GM21423 (cell line): ENCODE data around the gene NUP210L.

Experiments
- ATAC-seq: cut with Tn5 transposase; IDR thresholded peaks from one replicate; pipeline ENCODE4 v1.9.1; 2021; ENCODE audit warnings: mild to moderate bottlenecking, moderate library complexity; ENCODE audit not compliant: unreplicated experiment

The NUP210L gene

DNA sequence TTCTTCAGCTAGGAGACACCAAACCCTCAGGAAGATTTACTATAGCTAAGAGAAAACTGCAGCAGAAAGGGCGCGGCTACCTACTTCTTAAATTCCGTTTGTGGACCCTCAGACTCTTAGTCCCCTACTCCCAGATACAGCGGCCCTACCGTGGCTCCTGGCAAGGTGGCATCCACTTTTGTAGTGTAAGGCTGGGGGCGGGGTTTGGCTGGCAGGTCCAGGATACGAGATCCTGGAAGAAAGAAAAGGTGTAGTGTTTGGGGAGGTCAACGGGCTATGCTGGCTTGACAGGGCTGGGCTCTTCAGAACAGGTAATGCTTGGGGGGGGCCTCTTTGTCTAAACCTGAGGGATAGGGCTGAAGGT lies 186.9 kb downstream of the NUP210L start:
- no peak for ATAC-seq

DNA sequence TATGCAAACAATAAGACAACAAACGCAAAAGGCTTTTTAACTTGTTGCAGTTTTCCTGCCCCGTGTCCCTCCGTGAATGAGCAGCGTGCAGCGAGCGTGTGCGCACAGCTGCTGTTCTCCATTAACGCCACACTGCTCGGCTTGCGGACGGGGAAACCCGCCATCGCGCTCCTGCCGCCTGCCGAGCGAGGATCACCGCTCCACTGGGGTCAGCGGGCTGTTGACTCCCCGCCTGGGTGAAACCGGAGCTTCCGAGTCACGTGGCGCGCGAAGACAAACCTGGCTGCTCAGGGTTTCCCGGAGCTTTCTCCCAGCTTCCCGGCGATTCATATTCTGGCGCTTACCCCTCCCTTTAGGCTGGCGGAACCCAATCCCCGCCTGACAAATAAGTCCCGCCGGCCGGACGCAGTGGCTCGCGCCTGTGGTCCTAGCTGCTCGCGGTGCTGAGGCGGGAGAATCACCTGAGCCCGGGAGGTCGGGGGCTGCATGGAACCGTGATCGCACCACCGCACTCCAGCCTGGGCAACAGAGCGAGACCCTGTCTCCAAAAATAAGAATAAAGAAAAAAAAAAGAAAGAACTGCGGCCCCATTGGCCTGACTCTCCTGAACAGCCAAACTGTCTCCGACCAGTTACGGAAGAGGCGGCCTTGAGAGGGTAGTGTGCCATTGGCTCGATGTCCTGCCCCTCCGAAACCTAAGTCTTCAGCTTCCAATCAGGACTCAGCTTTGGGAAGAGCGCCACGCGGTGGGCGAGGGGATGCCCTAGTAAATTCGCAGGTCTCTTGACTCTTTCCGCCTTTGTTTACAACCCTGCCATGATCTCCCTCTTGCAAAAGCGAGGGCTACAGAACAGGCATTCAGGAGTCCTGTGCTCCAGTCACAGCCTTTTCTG lies 187.5 kb downstream of the NUP210L start, which contains the start of gene CREB3L4:
TSS of gene CREB3L4 (plus strand) at position 796 of the 893 bp plus-strand sequence. CDS start 624 bp downstream, outside the sequence.
- ATAC-seq, result peak; percentile 73

DNA sequence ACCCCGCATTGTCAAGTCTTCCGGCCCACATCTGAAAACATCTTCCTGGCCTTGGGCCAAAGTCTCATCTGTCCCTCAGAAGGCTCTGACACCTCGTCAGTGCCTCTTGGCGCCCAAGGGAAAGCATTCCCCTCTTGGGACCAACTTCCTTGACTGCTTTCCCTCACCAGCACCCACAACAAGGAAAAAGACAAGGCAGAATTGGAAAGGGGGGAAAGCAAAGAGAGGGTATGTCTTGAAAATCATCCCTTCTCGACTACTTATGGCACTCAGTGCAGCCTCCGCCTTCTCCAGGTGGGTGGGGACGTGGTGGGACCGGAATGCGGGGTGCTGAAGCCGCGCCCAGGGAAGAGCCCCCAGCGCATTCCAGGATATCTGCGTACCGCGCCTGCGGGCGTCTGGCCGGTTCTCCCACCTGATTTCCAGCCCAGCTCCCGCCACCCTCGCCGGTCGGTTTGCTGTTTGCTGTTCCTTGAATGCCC lies 191.0 kb downstream of the NUP210L start:
- no peak for ATAC-seq

DNA sequence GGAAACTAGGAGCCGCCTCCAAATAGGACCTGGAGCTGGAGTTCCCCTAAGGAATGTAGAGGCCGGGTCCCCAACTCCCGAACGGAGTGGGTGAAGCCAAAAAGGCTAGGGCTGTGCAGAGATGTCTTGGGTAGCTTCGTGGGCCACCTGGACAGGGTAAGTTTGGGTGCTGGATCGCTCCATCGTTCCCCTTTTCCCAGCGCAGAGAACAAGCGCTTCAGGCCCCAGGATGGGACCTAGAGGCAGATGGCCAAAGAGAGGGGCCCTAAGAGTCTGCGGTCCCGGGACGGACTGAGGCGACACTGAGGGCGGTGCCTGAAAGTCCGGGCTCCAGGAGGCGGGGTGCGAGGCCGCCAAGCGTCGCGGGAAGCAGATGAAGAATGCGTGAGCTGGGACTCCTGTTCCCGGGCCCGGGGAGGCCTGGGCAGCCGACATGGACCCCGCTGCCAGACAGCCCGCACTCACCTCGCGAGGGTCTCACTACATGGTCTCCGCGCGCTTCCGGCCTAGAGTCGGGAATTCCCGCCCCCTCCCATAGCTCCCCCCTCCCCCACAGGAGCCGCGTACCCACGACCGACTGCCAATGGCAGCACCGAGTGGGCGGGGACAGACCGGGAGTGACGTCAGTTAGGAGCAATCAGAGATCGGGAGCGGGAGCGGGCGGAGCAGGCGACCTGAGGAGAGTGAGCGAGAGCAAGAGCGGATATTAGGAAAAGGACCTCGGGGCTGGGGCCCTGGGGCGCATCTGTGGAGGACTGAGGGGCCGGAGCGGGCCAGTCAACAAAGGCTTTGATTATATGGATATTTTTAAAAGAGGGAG lies 191.6 kb downstream of the NUP210L start, which contains the start of gene SLC39A1:
TSS of gene SLC39A1 (minus strand) at position 508 of the 820 bp plus-strand sequence. CDS start 822 bp downstream, outside the sequence.
- ATAC-seq, result peak; percentile 33

DNA sequence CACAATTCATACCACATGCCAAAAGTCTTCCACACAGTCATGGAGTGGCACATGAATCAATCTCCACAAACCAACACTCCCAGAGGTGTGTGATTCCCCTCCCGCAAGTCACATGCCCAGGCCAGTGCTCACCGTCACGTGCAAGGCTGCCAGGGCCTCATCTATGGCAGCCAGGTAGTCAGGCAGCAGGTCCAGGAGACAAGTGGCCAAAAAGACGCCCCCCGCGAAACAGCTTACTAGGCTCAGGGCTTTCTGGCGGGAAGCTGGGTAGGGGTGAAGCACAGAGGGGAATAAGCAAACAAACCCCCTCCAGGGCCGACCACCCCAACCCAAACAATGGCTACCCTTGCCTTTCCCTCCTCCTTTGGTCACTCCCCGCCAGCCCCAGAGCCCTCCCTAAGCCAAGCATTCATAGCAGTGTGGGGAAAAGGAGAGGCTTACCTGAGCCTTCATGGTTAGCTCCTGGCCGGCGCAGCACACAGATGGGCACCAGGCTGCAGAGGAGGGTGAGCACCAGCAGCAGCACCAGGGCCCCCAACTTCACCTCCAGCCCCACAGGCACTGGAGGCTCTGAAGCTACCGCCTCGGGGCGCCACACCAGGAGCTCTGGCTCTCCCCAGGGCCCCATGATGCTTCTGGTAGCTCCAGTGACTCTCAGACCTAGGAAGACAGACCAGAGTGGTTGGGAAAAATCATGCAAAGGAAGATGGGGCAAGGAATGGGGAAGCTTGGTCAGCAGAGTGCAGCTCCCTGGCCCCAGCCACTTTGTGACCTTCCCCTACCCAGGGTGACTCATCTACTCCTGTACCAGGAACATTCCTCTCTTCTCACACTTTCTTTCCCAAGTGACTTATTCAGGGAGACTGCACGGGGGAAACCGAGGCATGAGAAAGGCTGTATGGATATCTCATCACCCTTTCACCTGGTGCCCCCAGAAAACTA lies 192.5 kb downstream of the NUP210L start:
- no peak for ATAC-seq

DNA sequence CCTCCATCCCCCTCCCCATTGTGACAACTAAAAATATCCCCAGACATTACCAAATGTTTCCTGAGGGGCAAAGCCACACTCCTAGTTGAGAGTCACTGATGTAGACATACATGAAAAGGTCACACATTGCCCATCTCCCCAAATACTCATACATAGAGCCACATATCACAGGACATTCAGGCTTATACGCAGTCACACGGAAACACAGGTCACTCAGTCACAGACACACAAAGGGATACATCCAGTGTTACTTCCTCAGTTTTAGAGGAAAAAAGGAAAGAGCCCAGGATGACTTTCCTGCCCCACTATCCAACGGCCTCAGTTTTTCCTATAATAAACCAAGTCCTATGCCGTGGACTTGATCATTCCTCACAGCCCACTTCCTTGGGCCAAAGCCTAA lies 193.5 kb downstream of the NUP210L start:
- ATAC-seq, result no peak

DNA sequence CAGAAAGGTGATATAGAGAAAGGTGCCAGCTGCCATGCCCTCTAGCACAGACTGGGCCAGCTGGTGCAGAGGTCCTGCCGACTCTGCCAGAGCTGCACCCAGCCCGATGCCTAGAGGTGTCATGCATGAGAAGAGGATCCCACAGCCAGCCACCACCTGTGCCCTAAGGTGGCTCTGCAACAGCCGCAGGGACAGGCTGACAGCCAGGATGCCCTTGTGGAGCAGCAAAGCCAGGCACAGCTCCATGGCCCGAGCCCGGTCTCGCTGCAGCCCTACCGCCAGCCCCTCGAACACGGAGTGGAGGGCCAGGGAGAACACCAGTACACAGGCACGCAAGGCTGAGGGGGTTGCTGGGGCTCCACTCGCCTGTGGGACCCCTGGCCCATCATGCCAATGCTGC lies 194.7 kb downstream of the NUP210L start:
- no peak for ATAC-seq

DNA sequence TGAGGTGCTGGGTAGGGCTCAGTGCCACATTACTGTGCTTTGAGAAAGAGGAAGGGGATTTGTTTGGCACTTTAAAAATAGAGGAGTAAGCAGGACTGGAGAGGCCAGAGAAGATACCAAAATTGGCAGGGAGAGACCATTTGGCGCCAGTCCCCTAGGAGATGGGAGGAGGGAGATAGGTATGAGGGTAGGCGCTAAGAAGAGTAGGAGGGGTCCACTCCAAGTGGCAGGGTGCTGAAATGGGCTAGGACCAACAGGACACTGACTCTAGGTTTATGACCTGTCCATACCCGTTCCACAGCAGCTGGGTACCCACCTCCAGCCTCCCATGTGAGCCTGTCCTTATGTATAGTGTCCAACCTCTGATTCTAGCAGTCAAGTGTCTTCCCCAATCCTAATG lies 195.4 kb downstream of the NUP210L start:
- no peak for ATAC-seq

DNA sequence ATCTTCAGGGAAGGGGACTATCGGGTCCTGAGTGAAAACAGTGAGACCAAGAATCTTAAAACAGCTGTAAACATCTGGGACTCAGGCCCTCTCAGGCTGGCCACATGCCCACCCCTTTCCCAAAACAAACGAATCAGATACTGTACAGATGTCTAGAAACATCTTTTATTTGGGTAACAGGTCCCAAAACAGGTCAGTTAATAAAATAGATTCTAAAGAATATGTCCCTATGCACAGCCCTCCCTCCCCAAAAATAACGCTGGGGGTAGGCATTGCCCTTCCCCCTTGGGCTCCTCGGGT lies 196.0 kb downstream of the NUP210L start:
- ATAC-seq, result no peak

DNA sequence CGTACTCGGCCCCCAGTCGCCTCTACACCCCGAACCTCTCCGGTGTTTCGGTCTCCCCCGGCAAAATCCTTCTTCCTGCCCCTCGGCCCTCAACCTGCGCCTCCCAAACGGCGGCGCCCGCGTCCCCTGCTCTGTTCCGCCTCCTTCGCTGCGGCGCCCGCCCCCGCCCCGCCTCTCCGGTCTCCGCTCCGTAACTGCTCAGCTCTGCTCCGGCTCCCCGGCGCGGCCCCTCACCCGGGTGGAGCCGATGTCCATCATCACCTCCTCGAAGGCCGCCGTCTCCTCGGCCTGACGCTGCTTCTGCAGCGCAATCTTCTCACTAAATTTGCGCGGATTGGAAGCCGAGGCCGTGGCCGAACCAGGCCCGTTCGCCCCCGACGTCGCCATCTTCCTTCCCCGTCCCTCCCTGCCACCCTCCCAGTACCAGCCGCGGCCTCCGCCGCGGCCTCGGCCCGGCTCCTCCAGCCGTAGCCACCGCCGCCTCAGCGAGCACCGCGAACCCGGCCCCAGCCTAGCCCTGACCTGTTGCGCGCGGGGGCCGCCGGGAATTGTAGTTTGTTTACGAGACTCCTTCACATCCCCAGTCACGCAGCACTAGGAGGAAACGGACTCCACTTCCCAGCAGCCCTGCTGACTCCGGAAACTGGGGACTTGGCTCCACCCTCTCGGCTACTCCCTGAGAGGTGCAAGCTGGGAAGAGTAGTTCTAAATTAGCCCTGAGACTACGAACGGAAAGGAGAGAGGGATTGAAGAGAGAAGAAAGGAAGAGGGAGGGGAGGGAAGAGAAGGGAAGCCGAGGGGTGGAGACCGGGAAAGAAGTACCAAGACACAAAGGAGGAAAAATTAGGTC lies 196.5 kb downstream of the NUP210L start, which contains the start of gene CRTC2:
TSS of gene CRTC2 (minus strand) at position 502 of the 850 bp plus-strand sequence. CDS start at position 387, 115 bp downstream.
- ATAC-seq, result peak; percentile 73

DNA sequence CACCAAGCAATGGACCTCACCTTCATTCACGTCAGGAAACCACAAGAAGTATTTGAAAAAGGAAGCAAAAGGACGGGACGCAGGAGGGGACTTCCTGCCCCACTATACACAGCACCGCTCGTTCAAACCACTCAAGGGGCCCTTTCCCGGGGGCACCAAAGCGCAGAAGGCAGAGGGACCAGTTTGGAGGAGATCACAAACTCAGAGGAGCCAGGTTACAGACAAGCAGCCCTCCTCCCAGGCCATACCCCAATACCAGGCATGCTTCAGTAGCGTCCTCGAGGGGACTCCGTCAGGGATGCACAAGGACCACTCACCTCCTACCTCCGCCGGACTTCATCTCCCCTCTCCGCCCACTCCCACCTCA lies 197.1 kb downstream of the NUP210L start:
- peak; percentile 20 for ATAC-seq

DNA sequence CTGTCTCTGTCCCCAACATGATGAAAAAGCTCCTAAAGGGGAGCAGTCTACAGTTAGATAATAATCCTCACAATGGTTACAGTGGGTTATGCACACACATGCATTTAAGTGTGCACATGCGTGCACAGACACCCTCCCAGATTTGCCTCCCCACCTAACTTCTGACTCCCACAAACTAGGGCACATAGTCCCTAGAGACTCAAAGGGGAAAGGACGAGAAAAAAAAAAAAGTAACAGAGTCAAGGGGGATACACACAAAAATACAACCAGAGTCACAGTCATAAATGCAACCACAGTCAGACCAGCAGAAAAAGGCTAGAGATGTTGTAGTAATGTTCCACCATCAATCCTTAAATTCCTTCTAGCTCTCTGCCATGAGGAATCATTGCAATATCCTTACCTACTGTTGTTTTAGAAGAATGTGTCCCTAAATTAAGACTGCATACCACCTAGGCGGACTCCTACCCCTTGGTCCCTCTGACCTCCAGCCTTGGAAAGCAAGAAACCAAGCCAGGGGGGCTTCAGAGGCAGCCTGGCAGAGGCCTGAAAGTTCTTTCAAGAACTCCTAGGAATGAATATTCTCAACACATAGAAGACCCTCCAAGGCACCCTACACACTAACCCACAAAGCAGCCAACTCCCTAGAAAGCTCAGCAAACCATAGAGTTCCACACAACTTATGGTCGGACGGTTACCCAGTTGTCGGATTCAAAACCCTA lies 197.7 kb downstream of the NUP210L start:
- ATAC-seq, result no peak

DNA sequence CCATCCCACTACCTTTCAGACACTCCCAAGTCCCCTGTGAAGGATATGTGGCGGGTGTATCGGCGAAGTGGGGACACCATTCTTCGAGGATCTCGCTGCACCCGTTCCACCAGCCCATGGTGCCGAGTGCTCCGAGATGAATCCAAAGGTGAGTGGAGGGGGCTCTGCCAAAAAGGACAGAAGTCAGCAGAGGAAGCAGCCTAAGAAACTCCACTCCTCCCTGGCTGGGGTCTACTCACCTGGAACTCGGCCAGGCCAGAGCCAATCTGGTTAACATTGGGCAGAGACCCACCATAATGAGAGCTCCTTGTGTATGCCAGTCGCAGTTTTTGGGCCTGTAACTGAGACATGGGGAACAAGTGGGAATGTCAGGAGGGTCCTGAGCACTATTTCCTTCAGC lies 200.0 kb downstream of the NUP210L start:
- ATAC-seq, result no peak

DNA sequence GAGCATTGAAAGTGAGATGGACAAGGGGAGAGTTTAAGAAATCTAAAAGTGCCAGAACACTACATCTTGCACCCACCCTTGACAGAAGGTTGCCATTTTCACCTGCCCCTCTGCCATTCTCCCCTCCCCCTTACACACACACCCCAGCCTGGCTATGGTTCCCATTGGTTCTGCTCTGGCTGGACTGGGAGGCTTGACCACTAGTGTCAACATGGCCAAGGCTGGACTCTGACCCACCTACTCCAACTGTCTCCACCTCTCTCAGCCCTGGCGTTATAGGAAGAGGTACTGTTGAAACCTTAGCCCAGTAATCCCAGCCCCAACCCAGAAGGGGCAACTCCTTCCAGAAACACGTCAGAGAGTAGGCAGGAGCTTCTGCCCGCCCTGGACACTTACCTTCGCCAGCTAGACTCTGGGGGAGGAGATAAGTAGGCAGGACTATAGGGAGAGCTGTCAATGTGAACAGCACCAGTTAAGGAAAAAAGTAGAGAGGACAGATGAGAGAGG lies 201.0 kb downstream of the NUP210L start:
- no peak for ATAC-seq

DNA sequence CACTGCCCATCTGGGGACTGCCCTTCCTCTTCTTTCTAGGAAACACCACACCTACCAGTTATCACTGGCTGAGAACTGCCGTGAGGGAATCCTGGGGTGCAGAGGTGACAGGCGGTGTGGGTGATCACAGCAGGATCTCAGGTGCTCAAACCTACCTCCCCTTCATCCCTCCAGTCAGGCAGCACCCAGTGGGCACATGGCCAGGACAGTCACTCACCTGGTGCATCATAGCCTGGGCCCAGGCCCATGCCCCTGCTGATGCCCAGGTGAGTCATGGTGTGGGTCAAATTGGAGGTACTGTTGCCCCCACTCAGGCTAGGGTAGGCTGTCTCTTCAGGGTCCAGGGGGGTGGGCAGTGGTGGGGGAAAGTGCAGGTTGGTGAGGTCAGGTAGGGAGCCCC lies 203.1 kb downstream of the NUP210L start:
- no peak for ATAC-seq

DNA sequence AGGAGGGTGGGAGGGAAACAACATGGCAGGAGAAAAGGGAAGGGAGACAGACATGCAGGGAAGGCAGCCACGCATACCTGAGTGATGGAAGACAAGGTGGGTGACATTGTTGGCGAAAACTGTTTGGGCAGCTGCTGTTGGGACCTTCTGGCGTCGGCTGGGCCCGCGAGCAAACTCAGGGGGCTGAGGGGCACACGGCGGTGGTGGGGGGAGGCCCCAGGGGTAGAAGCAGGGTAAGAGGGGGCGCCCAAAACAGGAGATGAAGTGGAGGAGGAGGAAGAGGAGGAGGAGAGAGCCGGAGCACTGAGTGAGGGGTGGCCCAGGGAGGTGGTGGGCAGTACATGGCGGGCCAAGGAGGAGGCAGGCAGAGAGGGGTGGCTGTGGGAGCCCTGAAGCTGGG lies 203.7 kb downstream of the NUP210L start:
- ATAC-seq, result no peak

DNA sequence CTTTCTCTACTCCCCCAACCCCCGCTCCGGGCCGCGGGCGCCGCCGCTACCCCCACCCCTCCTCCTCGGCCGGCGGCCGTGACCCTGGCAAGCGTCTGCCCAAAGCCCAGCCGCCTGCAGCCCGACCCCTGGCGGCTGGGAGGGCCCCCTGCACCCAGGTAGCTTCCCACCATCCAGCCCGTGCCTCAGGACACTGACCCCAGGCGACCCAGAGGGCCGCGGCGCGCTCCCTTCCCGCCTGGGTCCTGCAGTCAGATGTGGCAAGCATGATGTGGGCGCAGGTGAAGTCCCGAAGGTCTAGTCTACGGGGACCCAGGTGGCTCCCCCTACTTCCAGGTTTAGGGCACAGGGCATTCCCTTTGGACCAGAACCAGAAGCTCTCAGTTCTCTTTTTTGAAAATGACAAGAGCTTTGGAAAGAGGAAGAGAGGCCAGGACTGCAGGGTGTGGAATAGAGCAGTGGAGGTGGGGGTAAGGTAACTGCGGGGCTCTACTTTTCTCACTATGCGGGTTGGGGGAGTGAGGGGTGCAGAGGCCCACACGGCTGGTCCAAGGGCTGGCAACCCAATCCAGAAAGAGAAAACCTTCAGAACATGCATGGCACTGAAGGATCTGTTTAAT lies 208.1 kb downstream of the NUP210L start, which contains the start of gene DENND4B:
TSS of gene DENND4B (minus strand) at position 97 of the 620 bp plus-strand sequence. CDS start 2,344 bp downstream, outside the sequence.
- peak; percentile 61 for ATAC-seq
